HL-60 (cell line): ENCODE measurements around the gene SLC46A2.

Experiments used
- DNase-seq, 2 experiments: peaks; one replicate each; pipeline ENCODE4 v3.0.0-alpha.2; 2010 to 2020; ENCODE audit warnings: low read depth in 1 of 2, low spot score in 1 of 2
- H3K27ac ChIP-seq: fragments of 250-450 bp; sonication (Bioruptor Pico); replicated peaks from 2 replicates; pipeline ENCODE4 v1.5.1; 2020; ENCODE audit warnings: mild to moderate bottlenecking, moderate library complexity
- H3K27me3 ChIP-seq: fragments of 250-450 bp; sonication (Bioruptor Pico); 2 replicates; pipeline ENCODE4 v1.5.1; 2021; ENCODE audit warnings: mild to moderate bottlenecking, moderate library complexity; ENCODE audit not compliant: insufficient read depth, poor library complexity, severe bottlenecking
- H3K4me3 ChIP-seq: replicated peaks from 2 replicates; pipeline ENCODE4 v1.5.1; 2011; ENCODE audit warnings: mild to moderate bottlenecking, control low read depth, low read length; ENCODE audit not compliant: insufficient read depth
- GABPA ChIP-seq: IDR thresholded peaks from 2 replicates; pipeline ENCODE4 v1.6.1; 2012; ENCODE audit warnings: low read depth
- POLR2AphosphoS5 ChIP-seq: IDR thresholded peaks from 2 replicates; pipeline ENCODE4 v1.6.1; 2012; ENCODE audit warnings: low read depth
- SPI1 ChIP-seq: IDR thresholded peaks from 2 replicates; pipeline ENCODE4 v1.6.1; 2012; ENCODE audit warnings: low read depth, mild to moderate bottlenecking, borderline replicate concordance
- TF ChIP-seq, protein P1 (sequence below): IDR thresholded peaks from 2 replicates; pipeline ENCODE4 v1.6.1; 2012; ENCODE audit warnings: low read depth; ENCODE audit not compliant: insufficient replicate concordance
- TF ChIP-seq, protein P2 (sequence below): IDR thresholded peaks from one replicate; pipeline ENCODE4 v1.5.1; 2011; ENCODE audit warnings: low read length, control low read depth, inconsistent platforms; ENCODE audit not compliant: insufficient read depth

SLC46A2 gene

DNA sequence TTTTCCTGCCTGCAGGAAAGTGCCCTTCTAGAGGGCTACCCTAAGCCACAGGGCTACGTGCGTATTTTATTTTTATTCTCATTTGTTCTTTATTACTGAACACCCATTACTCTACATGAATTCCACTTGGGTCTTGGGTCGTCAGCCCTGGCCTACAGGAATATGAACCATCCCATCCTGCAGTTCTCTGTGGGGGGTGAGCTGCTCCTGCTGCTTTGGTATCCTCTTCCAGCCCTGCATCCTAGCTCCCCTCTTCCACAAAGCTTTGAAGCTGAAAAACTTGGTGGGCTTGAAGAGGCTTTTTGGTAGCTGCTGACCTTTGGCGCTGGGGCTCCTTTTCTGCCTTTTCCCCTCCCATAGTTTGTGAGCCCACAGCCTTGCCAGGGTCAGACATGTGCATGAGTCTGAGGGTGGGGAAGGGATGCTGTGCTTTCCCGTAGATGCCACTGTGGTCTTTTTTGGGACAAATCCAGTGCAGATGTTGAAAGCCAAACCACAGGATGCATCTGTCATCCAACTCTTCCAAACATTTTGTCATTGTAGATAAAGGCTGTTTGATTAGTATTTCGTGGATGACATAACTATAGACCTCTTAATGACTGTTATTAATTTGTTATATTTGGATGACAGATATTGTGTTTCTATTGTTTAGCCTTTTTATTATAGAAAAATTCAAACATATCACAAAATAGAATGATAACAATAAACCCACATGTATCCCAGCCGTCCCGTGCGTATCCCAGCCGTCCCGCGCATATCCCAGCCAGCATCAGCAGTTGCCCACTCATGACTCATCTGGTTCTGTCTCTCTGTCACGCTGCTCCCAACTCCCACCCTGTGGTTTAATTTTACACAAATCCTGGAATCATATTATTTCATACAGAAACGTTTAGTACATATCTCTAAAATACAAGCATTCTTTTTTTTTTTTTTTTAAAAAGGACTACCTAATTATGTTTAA is 43.9 kb downstream of the SLC46A2 start:
- Histone ChIP-seq H3K27me3 (no peaks in the 10 kb centered on the region), H3K27ac (no peak overlapping the region), H3K4me3 (no peak overlapping the region)
- TF ChIP-seq SPI1 (no peak), POLR2AphosphoS5 (no peak), GABPA (no peak)
- TF ChIP-seq, protein P1, sequence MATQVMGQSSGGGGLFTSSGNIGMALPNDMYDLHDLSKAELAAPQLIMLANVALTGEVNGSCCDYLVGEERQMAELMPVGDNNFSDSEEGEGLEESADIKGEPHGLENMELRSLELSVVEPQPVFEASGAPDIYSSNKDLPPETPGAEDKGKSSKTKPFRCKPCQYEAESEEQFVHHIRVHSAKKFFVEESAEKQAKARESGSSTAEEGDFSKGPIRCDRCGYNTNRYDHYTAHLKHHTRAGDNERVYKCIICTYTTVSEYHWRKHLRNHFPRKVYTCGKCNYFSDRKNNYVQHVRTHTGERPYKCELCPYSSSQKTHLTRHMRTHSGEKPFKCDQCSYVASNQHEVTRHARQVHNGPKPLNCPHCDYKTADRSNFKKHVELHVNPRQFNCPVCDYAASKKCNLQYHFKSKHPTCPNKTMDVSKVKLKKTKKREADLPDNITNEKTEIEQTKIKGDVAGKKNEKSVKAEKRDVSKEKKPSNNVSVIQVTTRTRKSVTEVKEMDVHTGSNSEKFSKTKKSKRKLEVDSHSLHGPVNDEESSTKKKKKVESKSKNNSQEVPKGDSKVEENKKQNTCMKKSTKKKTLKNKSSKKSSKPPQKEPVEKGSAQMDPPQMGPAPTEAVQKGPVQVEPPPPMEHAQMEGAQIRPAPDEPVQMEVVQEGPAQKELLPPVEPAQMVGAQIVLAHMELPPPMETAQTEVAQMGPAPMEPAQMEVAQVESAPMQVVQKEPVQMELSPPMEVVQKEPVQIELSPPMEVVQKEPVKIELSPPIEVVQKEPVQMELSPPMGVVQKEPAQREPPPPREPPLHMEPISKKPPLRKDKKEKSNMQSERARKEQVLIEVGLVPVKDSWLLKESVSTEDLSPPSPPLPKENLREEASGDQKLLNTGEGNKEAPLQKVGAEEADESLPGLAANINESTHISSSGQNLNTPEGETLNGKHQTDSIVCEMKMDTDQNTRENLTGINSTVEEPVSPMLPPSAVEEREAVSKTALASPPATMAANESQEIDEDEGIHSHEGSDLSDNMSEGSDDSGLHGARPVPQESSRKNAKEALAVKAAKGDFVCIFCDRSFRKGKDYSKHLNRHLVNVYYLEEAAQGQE: no peak
- TF ChIP-seq, protein P2, sequence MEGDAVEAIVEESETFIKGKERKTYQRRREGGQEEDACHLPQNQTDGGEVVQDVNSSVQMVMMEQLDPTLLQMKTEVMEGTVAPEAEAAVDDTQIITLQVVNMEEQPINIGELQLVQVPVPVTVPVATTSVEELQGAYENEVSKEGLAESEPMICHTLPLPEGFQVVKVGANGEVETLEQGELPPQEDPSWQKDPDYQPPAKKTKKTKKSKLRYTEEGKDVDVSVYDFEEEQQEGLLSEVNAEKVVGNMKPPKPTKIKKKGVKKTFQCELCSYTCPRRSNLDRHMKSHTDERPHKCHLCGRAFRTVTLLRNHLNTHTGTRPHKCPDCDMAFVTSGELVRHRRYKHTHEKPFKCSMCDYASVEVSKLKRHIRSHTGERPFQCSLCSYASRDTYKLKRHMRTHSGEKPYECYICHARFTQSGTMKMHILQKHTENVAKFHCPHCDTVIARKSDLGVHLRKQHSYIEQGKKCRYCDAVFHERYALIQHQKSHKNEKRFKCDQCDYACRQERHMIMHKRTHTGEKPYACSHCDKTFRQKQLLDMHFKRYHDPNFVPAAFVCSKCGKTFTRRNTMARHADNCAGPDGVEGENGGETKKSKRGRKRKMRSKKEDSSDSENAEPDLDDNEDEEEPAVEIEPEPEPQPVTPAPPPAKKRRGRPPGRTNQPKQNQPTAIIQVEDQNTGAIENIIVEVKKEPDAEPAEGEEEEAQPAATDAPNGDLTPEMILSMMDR: no peak
- DNase-seq: no peak

DNA sequence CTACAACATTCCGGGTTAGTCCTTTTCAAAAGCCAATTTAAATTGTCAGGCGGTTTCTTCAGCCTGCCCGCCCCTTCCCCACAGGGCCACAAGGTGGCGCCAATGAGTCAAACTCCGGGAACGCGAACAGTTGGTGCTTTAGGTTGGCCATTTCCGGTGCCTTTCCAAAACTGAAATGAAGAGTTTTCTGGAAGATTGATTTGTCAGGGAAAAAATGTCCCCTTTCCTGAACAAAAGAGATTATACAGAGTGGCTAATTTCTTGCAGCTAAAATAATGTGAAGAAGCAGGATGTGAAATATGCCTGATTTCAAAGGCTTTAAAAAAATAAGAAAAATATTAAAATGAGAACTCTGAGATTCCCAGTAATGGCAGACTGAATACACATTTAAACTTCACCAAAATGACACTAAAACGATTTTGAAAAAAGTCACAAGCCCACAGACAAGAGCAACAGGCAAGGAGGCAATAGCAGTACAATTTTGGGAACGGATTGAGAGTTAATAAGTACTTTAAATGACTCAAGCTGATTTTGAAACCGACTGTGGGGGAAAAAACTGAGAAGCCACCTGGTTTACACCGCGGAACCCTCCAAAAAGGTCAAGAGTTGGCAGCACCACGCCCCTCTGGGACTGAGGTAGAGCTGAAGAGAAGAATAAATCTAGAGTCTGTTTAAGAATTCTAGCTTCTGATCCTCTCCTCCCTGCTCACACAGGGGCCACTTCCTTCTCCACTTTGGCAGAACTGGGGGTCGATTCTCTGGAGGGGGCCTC is 45.7 kb downstream of the SLC46A2 start:
- no peak overlapping the region for H3K4me3 ChIP-seq
- H3K27ac ChIP-seq: peak overlapping the region; percentile 15; the same call in 1 of the 2 replicates
- TF ChIP-seq GABPA (no peak), SPI1 (no peak), POLR2AphosphoS5 (no peak)
- TF ChIP-seq, protein P2: peak; percentile 78
- no peaks in the 10 kb centered on the region for H3K27me3 ChIP-seq
- DNase-seq: peak in 1 of 2 experiments; percentile 74

DNA sequence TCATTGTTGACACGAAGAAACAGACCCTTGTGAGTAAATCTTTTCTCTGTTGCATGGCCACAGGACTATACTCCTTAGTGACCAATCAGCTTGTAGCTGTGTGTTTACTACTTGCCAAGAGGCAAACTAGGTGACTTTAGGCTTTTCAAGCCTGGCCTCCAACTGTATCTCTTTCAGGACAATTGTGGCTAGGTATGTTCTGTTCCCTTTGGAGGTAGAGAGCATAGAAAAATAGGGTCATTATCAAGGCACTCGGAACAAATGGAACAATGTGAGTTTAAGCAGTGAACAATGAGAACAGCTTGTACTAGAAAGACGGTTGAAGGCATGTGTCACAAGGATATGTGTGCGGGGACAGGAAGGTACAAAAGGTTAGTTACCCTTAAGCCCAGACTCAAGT is 48.1 kb downstream of the SLC46A2 start:
- TF ChIP-seq SPI1 (no peak), POLR2AphosphoS5 (no peak), GABPA (no peak)
- TF ChIP-seq, protein P1: no peak
- TF ChIP-seq, protein P2: no peak
- no peak overlapping the region for H3K27ac ChIP-seq
- no peak overlapping the region for H3K4me3 ChIP-seq
- no peaks in the 10 kb centered on the region for H3K27me3 ChIP-seq
- no peak for DNase-seq
